GM12878 (cell line): ENCODE measurements around the gene RARA.

Experiments used
- BCL3 ChIP-seq: IDR thresholded peaks from 2 replicates; pipeline ENCODE4 v1.6.1; 2011; ENCODE audit warnings: borderline replicate concordance, low read depth, mild to moderate bottlenecking, moderate library complexity, low read length; ENCODE audit not compliant: insufficient read depth, poor library complexity, severe bottlenecking
- FOXK2 ChIP-seq: fragments of 450-650 bp; IDR thresholded peaks from 2 replicates; pipeline ENCODE4 v1.6.1; 2017; ENCODE audit warnings: mild to moderate bottlenecking, moderate library complexity
- HDAC2 ChIP-seq: fragments of 200-600 bp; sonication (generic); IDR thresholded peaks from 2 replicates; pipeline ENCODE4 v1.6.1; 2017
- POLR2AphosphoS5 ChIP-seq: IDR thresholded peaks from 2 replicates; pipeline ENCODE4 v1.6.1; 2011; ENCODE audit warnings: mild to moderate bottlenecking, low read length, inconsistent platforms
- RAD21 ChIP-seq: IDR thresholded peaks from 2 replicates; pipeline ENCODE4 v1.6.1; 2011; ENCODE audit warnings: mild to moderate bottlenecking, low read depth, low read length, moderate library complexity; ENCODE audit not compliant: insufficient read depth
- TCF3 ChIP-seq: IDR thresholded peaks from 2 replicates; pipeline ENCODE4 v1.6.1; 2012; ENCODE audit warnings: low read depth, mild to moderate bottlenecking, low read length, borderline replicate concordance; ENCODE audit not compliant: insufficient read depth
- ZZZ3 ChIP-seq: IDR thresholded peaks from 2 replicates; pipeline ENCODE4 v1.6.1; 2011; ENCODE audit warnings: low read depth; ENCODE audit not compliant: control insufficient read depth, insufficient read length

DNA sequence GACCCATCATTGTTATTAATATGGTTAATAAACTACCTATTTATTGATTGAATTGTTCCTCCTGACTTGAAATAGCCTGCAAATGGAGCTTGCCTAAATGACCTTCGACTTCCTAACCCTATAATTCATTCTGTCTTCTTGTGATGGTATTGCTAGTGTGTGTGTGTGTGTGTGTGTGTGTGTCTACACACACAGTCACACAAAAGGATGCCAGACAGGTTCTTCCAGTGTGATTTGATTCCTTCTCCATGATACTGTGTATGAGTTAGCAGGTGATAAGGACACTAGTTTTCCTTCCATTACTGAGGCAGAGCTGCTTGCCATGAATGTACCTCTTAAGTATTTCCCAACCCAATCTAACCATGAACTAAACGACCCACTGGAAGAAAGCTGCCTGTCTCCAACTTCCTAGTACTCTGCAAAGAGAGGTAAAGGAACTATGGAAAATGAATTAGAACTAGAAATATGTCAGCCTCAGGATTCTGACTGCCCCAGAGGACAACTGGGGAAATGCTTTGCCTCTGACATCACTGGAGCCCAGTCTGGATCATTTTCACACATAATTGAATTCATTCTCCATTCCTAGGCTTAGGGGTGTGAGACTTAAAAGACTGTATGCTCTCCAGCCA is 24.8 kb upstream of the RARA start:
- no peak for TF ChIP-seq BCL3
- no peak for TF ChIP-seq RAD21
- TF ChIP-seq POLR2AphosphoS5, result no peak
- no peak for TF ChIP-seq TCF3
- no peak for TF ChIP-seq ZZZ3
- TF ChIP-seq FOXK2, result no peak
- no peak for TF ChIP-seq HDAC2
